Retinal pigment epithelial cell (primary cell): ENCODE data around the gene SPACDR.

Source experiments
- DNase-seq: peaks from one replicate; pipeline ENCODE4 v3.0.0-alpha.2; 2010; ENCODE audit warnings: low read depth
- H3K4me3 ChIP-seq: 2 replicates; pipeline ENCODE4 v1.5.1; 2011; ENCODE audit warnings: mild to moderate bottlenecking, low read length, control low read depth, moderate library complexity
- TF ChIP-seq, protein P1 (sequence below): conservative IDR thresholded peaks from 2 replicates; pipeline ENCODE4 v1.5.1; 2011; ENCODE audit warnings: low read depth, low read length, control low read depth, inconsistent platforms

SPACDR gene

GRCh38 chr7:100476903-100477870, 13.1 kb upstream of the SPACDR start:
- DNase-seq: no peak
- TF ChIP-seq, protein P1, sequence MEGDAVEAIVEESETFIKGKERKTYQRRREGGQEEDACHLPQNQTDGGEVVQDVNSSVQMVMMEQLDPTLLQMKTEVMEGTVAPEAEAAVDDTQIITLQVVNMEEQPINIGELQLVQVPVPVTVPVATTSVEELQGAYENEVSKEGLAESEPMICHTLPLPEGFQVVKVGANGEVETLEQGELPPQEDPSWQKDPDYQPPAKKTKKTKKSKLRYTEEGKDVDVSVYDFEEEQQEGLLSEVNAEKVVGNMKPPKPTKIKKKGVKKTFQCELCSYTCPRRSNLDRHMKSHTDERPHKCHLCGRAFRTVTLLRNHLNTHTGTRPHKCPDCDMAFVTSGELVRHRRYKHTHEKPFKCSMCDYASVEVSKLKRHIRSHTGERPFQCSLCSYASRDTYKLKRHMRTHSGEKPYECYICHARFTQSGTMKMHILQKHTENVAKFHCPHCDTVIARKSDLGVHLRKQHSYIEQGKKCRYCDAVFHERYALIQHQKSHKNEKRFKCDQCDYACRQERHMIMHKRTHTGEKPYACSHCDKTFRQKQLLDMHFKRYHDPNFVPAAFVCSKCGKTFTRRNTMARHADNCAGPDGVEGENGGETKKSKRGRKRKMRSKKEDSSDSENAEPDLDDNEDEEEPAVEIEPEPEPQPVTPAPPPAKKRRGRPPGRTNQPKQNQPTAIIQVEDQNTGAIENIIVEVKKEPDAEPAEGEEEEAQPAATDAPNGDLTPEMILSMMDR: peak; percentile 57
- H3K4me3 ChIP-seq: peak overlapping the region; percentile 91

DNA sequence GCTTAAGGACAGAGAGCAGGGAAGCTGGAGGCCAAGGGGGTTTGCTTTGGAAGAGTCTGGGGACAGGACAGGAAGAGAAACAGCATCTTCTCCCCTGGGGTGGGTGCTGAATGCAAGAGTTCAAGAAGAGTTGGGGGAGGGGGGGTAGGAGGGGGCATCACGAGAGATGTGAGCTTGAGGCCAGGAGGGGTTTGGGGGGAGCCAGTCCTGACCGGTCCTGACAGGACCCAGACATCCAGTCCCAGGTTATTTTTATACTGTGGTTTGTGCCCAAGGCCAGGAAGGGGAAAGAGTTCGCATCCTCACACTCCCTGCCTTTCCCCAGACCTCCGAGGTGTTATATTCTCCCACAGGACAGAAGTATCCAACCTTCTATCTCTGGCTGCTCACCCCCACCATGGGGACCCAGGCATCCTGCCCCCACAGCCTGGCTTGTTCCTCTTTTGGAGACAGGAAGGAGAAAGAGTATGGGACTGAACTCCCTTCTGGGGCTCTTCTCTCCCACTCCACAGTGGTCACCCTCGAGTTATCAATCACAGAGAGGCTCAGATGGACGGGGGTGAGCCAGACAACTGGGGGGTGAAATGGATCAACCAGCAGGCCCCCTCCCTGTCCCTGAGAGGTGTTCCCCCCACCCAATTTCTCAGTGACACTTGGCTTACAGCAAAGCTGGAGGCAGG, 12.2 kb upstream of the SPACDR start:
- no peak for DNase-seq
- peak overlapping the region; percentile 4 for H3K4me3 ChIP-seq
- TF ChIP-seq, protein P1: no peak

DNA sequence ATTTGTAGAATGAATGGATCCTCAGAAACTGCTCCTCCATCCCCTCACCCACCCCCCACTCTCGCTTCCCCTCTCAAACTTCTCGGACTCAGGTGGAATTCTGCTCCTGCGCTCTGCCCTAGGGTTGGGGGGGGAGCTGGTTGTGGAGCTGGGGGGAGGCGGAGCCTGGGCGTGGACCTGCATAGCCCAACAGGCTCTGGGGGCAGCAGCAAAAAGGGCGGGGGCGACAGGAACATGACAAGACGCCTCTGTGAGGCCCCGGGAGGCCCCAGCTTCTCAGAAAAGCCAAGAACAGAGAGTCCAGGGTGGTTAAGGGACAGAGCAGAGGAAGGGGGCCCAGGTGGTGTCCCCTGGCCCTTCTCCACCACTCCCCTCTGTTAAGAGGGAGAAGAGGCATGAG, 11.5 kb upstream of the SPACDR start:
- no peak overlapping the region for H3K4me3 ChIP-seq
- TF ChIP-seq, protein P1: no peak
- DNase-seq: no peak

DNA sequence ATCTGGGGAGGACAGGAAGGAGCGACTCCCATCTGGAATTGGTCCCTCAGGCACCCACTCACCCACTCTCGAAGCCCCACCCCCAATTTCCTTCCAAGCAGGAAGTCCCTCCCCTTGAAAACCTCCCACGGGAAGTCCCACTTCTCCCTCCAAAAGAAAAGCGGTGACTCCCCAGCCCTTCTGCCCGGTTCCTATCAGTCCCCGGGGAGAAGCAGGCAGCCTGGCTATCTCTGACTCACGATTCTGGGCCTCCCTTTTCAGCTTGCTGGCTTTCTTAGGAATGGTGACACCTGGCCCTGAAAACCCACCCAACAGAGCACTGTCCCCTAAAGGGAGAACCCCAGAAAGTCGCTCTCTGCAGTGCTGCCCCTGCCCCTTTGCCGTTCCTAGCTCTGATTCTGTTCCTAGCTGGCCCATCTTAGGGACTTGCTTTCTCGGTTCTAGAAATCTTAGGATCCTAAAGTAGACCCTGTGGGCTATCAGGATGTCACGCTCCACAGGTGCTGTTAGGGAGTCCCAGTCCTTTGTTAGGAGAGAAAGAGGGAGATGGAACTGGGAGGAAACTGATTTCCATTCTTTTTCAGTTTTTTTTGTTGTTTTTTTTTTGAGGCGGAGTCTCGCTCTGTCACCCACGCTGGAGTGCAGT, 8.9 kb upstream of the SPACDR start:
- no peak for DNase-seq
- H3K4me3 ChIP-seq: no peak overlapping the region
- TF ChIP-seq, protein P1: no peak

DNA sequence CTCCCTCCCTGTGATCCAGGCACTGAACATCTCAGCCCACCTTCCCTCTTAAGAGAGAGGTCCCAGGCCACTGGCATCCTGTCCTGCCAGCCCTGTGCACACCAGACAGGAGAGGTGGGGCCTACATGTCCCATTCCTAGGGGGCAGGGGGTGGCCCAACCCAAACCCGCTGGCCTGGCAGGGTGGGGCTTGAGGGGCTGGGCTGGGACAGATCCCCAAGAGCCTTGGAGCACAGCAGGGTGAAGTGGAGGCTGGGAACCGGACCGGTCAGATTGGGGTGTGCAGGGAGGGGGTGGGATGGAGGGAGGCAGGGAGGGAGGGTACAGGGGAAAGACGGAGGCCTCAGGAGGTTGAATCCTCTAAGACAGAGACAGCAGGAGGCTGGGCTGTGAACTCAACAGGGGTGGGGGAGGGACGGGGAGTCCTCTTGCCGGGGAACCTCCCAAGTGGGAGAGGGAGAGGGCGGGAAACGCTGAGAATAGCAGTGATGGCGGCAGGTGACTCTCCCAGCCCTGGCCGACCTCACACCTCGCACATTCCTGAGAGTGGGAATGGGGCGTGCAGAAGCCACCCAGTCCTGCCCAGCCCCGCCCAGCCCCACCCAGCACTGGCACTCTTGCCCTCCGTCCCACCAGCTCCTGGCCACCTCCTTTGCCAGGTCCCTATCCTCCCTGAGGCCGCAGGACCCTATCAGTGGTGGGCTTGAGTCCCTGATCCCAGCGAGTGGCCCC, 8.2 kb upstream of the SPACDR start:
- TF ChIP-seq, protein P1: no peak
- H3K4me3 ChIP-seq: no peak overlapping the region
- no peak for DNase-seq

- TF ChIP-seq, protein P1: no peak
- H3K4me3 ChIP-seq: no peak overlapping the region
These were observed 7.0 kb upstream of the SPACDR start for GRCh38 chr7:100471021-100471420.

More at GRCh38 chr7:100471021-100471420, 7.0 kb upstream of the SPACDR start:
- DNase-seq: no peak
